ENCODE results near the gene ZNF225.
"Not testable (repeated sequence)": the region's sequence is repeated elsewhere in the genome, so short reads cannot be mapped to it uniquely, and the experiment has no call there.

The ZNF225 gene

GRCh38 chr19:44113784-44114390 lies 688 bp downstream of the ZNF225 start:
- no peak for DNase-seq (ENCODE audit: low read depth in 2 of 2)
- no peak for TF ChIP-seq CTCF (IDR thresholded peaks at IDR 0.05; ENCODE audit: low read depth, low read length)

GRCh38 chr19:44121162-44121561 lies 8.0 kb downstream of the ZNF225 start:
- DNase-seq (ENCODE audit: low read depth in 2 of 2); H3K4me3 ChIP-seq (replicated peaks in 1 of 2; ENCODE audit: low read depth in 2 of 2, low read length in 2 of 2): not testable (repeated sequence)

More at GRCh38 chr19:44113784-44114390, 688 bp downstream of the ZNF225 start:
- H3K4me3 ChIP-seq (replicated peaks in 1 of 2; ENCODE audit: low read depth in 2 of 2, low read length in 2 of 2): peak overlapping the region; percentile 81 to 91

GRCh38 chr19:44131955-44132354 lies 18.8 kb downstream of the ZNF225 start:
- no peak for DNase-seq (ENCODE audit: low read depth in 2 of 2)
- TF ChIP-seq CTCF (IDR thresholded peaks at IDR 0.05; ENCODE audit: low read depth, low read length): no peak
- no peak overlapping the region for H3K4me3 ChIP-seq (replicated peaks in 1 of 2; ENCODE audit: low read depth in 2 of 2, low read length in 2 of 2)

GRCh38 chr19:44141191-44142058 lies 28.2 kb downstream of the ZNF225 start, which contains the start of gene ZNF234:
TSS of gene ZNF234 (plus strand) at chr19:44141554. CDS start at chr19:44144633, 3,079 bp downstream.
- TF ChIP-seq CTCF (IDR thresholded peaks at IDR 0.05; ENCODE audit: low read depth, low read length): no peak
- DNase-seq (ENCODE audit: low read depth in 2 of 2): peak; percentile 73 to 86
- peak within 1 kb of the TSS; percentile 75 to 96 for H3K4me3 ChIP-seq (replicated peaks in 1 of 2; ENCODE audit: low read depth in 2 of 2, low read length in 2 of 2)

DNA sequence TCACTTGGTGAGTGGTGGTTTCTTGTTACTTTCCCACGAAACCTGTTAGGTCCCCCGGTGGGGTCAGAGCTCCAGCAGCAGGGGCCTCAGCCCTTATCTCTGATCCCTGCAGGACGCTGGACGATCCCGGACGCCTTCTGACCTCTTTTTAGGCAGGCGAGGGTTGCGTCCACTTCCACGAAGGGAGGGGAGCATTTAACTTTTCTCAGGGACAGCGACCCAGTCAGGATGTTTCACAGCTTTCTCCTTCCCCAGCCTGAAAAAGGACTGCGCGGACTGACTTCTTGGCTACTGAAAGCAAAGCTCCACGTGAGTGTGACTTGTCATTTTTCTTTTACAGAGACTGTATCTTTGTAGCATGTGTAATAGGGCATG lies 28.8 kb downstream of the ZNF225 start:
- no peak for TF ChIP-seq CTCF (IDR thresholded peaks at IDR 0.05; ENCODE audit: low read depth, low read length)
- peak overlapping the region; percentile 75 to 96 for H3K4me3 ChIP-seq (replicated peaks in 1 of 2; ENCODE audit: low read depth in 2 of 2, low read length in 2 of 2)

DNA sequence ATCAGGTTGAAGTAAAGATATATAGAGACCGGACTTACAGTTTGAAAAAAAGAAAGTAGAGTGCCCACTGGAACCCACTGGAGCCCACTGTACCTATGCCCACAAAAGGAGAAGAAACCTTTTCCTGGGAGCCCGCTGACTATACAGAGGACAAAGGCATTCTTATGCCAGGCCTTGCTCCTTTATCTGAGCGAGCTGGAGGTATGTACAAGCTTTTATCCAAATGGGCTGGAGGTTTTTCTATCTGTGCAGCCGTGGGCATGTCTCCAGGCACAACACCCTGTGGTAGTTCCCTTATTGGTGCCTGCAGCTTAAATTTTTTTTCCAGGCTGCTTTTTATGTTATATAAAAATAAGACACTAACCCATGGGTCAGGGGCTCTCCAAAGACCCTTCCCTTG lies 36.6 kb downstream of the ZNF225 start:
- no peak overlapping the region for H3K4me3 ChIP-seq (replicated peaks in 1 of 2; ENCODE audit: low read depth in 2 of 2, low read length in 2 of 2)
- TF ChIP-seq CTCF (IDR thresholded peaks at IDR 0.05; ENCODE audit: low read depth, low read length): no peak
- no peak for DNase-seq (ENCODE audit: low read depth in 2 of 2)

More for the DNA sequence above, 28.8 kb downstream of the ZNF225 start:
- DNase-seq (ENCODE audit: low read depth in 2 of 2): peak; percentile 47 to 52

DNA sequence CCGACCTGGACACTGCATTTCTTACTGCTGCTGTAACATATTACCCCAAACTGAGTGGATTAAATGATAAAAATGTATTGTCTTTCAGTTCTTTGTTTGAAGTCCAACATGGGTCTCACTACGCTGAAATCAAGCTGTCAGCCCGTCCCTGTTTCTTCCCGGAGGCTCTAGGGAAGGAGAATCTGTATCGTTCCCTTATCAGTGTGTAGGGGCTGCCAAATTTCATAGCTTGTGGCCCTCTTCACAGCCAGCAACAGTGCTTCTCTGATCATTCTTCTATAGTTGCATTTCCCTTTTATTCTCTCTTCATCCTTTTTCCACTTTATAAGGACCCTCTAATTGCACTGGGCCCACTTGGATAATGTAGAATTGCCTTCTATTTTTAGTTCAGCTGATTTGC lies 38.3 kb downstream of the ZNF225 start:
- no peak for TF ChIP-seq CTCF (IDR thresholded peaks at IDR 0.05; ENCODE audit: low read depth, low read length)
- no peak overlapping the region for H3K4me3 ChIP-seq (replicated peaks in 1 of 2; ENCODE audit: low read depth in 2 of 2, low read length in 2 of 2)
- DNase-seq (ENCODE audit: low read depth in 2 of 2): no peak
